NCI-H748 treated with DMSO at 0.1 percent for 48 hours (cell line): Measurements from ENCODE around the gene TRIP13.
"Not testable (repeated sequence)": the region's sequence is repeated elsewhere in the genome, so short reads cannot be mapped to it uniquely, and the experiment has no call there.

ENCODE experiments used
- DNase-seq: peaks from one replicate; lab custom pipeline; 2025; lab: John Stamatoyannopoulos, UW

The TRIP13 gene

GRCh38 chr5:872301-872700 lies 20.4 kb upstream of the TRIP13 start:
- DNase-seq, result no peak

- DNase-seq, result no peak
Observed at GRCh38 chr5:873328-873727, 19.4 kb upstream of the TRIP13 start.

- DNase-seq, result no peak
Observed at GRCh38 chr5:875931-876330, 16.8 kb upstream of the TRIP13 start.

- DNase-seq, result no peak
Observed at GRCh38 chr5:876398-877365, 16.0 kb upstream of the TRIP13 start.

GRCh38 chr5:878125-878524 lies 14.6 kb upstream of the TRIP13 start:
- DNase-seq, result no peak

GRCh38 chr5:878677-879076 lies 14.0 kb upstream of the TRIP13 start:
- DNase-seq, result not testable (repeated sequence)

GRCh38 chr5:880816-881550 lies 11.7 kb upstream of the TRIP13 start:
- DNase-seq, result no peak

GRCh38 chr5:881551-881935 lies 11.1 kb upstream of the TRIP13 start:
- no peak for DNase-seq

- DNase-seq, result no peak
Observed at GRCh38 chr5:882253-883183, 10.2 kb upstream of the TRIP13 start.

- DNase-seq, result no peak
Observed at GRCh38 chr5:883475-884181, 9.1 kb upstream of the TRIP13 start.

- no peak for DNase-seq
Observed at GRCh38 chr5:884345-885126, 8.1 kb upstream of the TRIP13 start.

GRCh38 chr5:885127-885442 lies 7.6 kb upstream of the TRIP13 start:
- no peak for DNase-seq

GRCh38 chr5:885529-885928 lies 7.2 kb upstream of the TRIP13 start:
- DNase-seq, result no peak

GRCh38 chr5:886036-886435 lies 6.6 kb upstream of the TRIP13 start:
- DNase-seq, result no peak

GRCh38 chr5:886716-887325 lies 5.9 kb upstream of the TRIP13 start:
- DNase-seq, result no peak

- DNase-seq, result no peak
Observed at GRCh38 chr5:887947-888637, 4.6 kb upstream of the TRIP13 start.

- DNase-seq, result no peak
Observed at GRCh38 chr5:888638-889035, 4.0 kb upstream of the TRIP13 start.

GRCh38 chr5:889075-889710 lies 3.5 kb upstream of the TRIP13 start:
- DNase-seq, result no peak

- no peak for DNase-seq
Observed at GRCh38 chr5:891117-891836, 1.4 kb upstream of the TRIP13 start.
